KBM-7 (cell line): ENCODE data around the gene CERS6.

Experiments used
- DNase-seq: peaks from one replicate; pipeline ENCODE4 v3.0.0-alpha.2; 2015
- in situ Hi-C: fragments of 300-500 bp; cut with MboI; formaldehyde crosslinking; loops from 2 replicates; pipeline ENCODE4 v1.14.3; 2020; ENCODE audit warnings: low sequenced_read_pairs, low pct_unique_long_range_greater_than_20kb, mixed read lengths

The CERS6 gene

DNA sequence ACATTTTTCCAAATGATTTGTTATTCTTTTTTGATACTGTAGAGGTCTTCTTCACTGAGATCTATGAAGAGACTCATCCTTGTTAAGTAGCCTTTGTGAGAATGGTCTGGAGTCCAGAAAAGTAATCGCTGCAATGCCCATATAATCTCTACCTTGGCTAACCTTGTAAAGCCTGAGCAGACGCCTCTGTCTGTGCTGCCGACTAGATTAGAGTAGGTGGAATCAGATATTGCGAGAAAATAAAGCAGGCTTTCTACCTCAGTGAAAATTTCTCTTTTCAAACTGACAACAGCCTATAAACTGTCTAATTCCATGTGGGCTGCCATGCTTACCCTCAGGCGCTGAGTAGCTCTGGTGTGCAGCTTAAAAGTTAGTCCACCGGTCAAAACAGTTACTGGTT is 17.5 kb upstream of the CERS6 start:
- in situ Hi-C loops = no loop called here
- DNase-seq = no peak

DNA sequence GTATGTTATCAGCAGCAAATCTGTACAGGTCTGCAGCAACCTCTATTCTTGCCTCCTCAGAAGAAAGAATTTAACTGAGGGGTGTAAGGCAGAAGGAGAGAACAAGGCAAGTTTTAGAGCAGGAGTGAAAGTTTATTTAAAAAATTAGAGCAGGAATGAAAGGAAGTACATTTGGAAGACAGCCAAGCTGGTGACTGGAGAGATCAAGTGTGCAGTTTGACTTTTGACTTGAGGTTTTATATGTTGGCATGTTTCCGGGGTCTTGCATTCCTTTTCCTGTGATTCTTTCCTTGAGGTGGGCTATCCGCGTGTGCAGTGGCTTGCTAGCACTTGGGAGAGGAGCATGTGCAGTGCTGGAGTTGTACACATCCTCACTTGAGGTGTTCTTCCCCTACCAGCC is 16.5 kb upstream of the CERS6 start:
- in situ Hi-C loops = no loop called here
- DNase-seq = no peak

DNA sequence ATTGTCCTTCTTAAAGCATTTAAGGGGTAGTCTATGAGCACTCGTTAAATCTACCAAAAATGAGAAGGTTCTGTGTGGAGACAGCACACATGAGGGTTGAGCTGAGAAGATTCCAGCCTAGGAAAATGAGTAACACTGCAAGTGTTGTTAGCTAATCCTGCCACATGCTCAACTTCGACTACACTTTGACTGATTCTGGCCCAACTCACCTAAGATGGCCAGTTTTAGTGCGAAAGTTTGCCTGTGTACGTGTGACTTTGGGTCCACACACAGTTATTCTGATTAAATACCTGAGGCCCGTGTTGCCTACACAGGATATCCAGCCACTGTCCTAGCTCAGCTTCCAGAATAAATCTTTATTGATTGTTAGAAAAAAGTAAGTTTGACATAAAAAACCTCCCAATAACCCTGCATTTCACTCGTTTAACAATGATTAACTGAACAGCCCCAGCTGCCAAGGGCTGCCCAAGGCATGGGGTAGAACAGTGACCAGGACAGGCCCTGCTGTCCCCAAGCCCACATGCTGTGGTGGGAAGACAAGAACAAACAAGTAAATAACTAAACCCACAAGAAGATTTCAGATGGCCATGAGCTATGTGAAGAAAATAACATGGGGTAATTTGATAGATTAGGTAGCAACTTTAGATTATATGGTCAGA is 14.7 kb upstream of the CERS6 start:
- no peak for DNase-seq
- in situ Hi-C loops = no loop called here

DNA sequence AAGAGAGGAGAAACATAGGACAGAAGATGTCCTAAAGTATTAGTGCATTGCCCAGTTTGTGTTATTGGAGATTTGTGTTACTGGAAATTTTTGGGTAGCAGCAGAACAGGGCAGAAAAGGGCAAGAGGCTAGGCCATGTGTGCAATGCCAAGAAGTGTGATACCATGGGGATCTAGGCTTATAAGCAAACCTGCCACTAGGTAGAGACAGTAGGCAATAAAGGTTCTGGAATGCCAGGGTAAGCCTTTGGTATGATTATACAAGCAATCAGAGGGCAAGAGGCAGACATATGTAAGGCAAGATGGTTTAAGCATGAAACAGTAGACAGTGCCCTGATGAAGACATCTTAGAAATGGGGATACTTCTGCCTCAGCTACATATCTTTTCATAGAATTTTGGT is 12.3 kb upstream of the CERS6 start:
- in situ Hi-C loops = no loop called here
- no peak for DNase-seq

DNA sequence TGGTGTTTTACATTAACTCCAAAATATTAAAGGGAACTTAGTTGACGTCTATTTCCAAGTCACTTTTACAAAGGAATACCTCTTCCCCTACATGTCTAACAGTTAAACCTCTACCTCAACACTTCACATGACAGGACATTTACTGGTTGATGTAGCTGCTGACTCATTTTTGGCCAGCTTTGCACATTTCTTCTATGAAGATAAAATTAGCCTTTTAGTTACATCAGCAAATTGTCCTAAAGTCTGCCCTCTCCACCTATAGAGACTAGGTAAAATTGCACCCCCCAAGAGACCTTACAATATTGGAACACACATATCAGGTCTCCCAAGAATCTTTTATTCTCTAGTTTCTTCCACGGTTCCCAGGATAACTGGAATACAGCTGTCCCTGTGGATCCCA is 10.1 kb upstream of the CERS6 start:
- no peak for DNase-seq
- in situ Hi-C loops = no loop called here

DNA sequence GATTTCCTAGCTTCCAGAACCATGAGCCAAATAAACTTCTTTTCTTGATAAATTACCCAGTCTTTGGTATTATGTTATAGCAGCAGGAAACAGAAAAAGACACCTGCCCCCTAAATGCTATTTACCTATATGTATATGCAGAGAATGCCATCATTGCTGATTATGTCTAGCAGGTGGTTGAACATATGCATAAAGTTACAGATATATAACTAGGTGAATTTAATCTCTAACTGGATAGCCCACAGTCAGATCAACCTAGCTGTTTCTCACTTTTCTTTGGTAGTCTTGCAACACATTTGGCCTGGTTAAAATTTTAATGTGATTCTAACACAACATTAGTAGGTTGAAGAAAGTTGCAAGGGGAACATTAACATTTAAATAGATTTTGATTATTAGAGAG is 7.1 kb upstream of the CERS6 start:
- in situ Hi-C loops = no loop called here
- DNase-seq = no peak

DNA sequence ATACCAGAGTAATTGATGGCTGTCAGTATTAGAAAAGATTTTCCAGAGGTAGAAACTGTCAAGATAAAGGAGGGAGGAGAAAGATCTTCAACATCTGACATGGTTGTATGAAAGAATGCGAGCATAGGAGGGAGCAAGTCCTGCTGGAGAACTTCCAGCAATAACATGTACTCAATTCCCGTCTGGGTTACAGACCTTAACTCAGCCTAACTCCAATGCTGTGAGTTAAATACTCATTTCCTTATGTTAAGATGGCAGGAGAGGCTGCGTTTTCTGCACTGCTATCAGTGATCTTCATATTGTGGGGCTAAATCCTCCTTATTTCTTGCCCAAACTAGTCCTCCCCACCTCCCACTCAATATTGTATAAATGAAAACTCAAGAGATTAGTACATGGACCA is 6.7 kb upstream of the CERS6 start:
- DNase-seq = no peak
- in situ Hi-C loops = no loop called here

DNA sequence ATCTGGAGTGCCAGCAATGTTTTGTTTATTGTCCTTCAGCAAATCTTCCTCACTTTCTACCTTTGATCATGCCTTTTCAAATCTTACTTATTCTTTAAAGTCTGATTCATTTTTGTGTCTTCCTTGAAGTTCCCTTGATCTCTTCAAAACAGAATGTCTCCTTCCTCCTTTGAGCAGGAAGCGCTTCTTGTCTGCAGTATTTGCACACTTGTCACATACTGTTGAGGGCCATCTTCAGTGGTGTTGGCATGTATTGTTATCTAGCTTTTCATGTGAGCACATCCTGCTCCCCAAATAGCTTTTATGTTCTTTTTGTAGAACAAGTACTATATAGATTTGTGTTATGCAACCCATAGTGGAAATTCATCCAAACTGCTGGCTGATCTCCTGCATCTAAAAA is 5.9 kb upstream of the CERS6 start:
- DNase-seq = no peak
- in situ Hi-C loops = no loop called here

DNA sequence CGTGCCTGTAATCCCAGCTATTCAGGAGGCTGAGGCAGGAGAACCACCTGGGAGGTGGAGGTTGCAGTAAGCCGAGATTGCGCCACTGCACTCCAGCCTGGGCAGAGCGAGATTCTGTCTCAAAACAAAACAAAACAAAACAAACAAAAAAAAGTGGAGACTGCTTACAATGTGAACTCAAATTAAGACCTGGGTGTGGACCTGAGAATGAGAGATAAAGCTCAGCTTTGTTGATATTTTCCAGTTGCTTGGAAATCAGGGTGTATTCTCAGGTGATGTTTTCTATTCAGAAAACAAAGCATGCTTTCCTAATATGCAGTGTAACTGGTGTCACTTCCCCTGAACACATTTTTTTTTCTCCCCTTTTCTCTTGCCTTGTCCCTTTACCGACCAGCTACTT is 5.3 kb upstream of the CERS6 start:
- DNase-seq = no peak
- in situ Hi-C loops = no loop called here

DNA sequence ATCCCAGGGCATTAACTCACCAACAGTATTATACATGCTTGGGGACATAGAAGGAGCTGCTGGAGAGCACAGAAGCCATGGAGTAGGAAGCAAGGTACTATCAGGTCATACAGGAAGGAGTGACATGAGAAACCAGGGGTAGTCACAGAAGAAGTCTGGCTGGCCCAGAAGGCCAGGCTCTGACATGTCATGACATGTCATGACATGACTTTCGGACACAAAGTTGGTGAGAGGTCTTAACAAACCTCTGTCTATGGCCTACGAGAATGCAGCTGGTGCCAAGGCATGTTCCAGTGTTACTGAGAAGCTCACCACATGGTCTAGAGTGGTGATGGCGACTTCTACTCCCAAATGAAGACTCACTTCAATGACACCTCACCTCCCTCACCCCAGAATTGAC is 3.3 kb upstream of the CERS6 start:
- no peak for DNase-seq

DNA sequence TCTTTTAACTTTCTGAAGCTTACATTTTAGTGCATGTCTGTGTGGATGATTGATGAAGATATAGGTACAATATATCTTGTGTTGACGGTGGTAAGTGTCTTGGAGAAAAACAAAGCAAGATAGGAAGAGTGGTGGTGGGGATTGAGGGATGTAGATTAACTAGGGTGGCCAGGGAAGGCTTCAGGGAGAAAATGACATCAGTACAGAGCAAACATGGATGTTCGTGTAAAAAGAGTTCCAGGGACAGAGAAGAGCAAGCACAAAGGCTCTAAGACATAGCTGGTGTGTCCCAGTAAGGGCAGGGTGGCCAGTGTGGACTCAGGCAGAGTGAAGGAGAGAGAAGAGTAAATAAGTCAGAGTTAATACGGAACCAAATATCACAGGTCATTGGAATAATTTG is 2.7 kb upstream of the CERS6 start:
- no peak for DNase-seq

More for the DNA sequence above, 3.3 kb upstream of the CERS6 start:
- in situ Hi-C loops = no loop called here

DNA sequence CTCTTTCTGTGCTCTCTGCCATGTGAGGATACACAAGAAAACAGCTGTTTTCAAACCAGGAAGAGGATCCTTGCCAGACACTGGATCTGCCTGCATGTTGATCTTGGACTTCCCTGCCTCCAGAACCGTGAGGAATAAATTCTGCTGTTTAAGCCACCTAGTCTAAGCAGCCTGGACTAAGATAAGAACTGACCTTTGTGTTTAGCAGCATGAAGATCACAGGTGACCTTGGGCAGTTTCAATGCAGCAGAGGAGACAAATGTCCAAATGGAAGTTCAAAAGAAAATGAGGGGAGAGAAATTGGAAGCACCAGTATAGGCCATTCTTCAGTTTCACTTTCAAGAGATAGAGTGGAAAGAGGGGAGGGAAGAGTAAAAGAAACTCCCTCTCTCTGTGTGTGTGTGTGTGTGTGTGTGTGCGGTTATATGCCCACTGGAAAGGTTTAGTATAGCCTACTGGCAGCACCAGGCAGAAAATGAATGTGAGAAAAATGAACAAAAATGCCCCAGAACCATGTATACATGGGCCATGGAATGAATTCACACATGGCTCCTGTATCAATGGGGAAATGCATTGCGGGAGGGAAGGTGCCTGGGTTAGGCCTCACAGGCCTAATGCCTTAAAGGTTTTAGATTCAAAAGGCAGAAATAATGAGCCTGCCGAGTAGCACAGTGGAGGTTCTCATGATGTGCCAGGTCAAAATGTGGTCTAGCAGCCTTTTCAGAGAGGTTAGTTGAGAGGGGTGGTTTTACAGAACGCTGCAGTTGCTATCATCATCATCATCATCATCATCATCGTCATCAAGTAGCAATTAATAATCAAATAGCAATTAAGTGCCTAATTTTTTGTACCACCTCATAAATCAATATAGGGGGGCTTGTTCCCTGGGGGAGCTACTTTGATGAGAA is 1.1 kb upstream of the CERS6 start:
- DNase-seq = peak; percentile 36
- in situ Hi-C loops = no loop called here

More for the DNA sequence above, 2.7 kb upstream of the CERS6 start:
- in situ Hi-C loops = no loop called here

DNA sequence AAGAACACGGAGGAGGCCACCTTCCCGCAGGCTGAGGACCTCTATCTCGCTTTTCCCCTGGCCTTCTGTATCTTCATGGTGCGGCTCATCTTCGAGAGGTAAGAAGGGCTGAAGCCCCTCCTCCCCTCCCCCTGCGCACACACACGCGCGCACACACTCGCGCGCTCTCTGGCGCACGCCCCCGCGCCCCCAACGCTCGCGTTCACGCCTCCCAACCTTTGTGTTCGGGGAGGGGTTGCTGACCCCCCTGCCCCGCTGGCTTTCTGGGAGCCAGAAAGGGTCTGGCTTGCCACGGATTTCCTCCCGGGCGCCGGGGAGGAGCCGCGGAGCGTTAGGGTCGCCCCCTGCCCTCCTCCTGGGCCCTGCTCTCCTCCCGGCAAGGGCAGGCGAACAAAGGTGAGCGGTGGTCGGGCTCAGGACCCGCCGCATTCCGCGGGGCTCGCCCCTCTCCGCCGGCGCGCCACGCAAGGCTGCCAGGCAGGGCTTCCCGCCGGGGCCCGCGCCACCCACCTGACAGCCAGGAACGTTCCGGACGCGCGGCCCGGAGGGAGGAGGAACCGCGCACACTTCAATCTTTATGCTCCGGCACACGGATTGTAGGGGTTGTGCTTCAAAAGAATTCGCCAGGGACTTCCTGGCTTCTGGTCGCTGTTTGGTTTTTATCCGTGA is 583 bp downstream of the CERS6 start:
- peak; percentile 59 for DNase-seq
- in situ Hi-C loops = no loop called here

DNA sequence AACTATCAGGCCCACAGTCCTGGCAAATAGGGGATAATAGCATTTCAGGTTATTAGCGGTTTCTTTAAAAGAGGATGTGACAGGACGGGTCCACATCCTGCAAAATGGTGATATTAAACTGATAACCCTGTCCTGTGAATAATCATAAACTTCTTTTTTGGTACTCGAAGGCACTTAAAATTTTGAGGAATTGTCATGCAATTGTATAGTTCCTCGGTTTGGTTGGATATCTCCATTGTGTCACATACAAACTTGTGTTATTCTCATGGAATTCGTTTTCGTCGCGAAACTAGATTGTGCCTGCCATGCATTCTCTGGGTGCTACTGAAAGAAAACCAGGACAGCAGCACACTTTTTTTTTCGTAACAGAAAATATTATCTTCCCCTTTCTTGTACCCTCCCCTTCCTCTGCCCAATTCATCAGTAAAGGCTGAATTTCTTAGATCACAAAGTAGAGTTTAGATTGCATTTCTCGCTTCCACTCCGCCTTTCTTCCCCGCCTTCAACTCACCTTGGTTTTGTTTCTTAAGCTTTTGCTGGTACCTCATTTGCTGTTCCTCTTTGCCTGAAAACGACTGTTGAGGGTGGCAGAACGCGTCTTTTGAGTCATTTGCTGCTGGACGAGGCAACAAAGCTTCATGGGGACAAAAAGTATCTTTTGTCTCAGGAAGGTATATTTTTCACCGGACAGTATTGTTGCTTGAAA is 1.3 kb downstream of the CERS6 start:
- peak; percentile 70 for DNase-seq
- in situ Hi-C loops = no loop called here

DNA sequence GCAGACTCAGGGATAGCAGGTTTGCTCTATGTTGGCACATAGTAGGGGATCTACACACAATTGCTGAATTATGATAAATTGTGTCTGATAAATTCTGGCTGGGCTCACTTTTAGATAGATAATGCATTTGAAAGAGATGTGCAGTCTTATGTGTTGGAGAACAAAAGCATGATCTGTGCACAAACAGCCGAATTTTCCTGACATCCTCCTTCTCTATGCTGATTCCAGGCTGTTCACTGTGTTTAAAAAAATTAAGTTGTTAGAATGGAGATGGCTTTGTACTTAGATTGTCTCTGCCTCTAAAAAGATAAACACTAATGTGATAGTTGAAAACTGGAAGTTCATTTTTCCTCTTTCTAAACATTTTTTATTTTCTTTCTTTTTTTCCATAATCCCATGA is 2.1 kb downstream of the CERS6 start:
- DNase-seq = no peak

DNA sequence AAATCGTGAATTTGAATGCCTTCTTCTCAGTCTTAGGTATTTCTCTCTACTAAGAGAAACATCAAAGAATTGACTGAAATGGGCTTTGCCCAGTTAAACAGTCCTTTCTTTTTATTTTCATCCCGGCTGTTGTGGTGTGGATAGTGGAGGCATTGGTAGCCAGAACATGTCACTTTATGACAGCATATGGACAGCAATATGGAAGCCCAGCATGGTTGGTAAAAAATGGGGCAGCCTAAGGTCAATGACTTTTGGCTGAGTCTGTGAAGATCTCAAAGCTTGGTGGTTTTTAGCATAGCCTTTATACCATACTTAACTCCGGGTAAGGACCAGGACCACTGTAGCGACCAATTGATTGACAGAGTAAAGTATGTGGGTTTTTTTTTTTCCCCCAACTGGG is 3.2 kb downstream of the CERS6 start:
- in situ Hi-C loops = no loop called here

More for the DNA sequence above, 2.1 kb downstream of the CERS6 start:
- in situ Hi-C loops = no loop called here

DNA sequence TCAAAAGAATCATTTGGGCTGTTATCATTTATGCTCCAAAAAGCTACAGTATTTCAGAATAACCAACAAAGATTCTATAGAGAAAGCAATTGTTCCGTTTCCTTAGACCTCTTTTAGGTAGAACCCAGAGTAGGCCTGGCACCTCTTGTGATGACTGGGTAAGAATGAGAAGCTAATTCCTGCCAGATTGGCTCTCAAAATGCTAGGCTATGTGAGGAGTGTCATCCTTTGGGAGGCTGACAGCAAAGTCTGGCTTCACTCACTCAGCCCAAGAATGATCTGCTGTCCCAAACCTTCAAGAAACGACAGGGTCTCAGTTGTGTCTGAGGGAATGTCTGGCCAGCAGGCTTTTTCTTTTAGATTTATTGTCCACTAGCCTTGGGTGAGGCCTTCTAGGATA is 4.5 kb downstream of the CERS6 start:
- in situ Hi-C loops = no loop called here
- no peak for DNase-seq

More for the DNA sequence above, 3.2 kb downstream of the CERS6 start:
- DNase-seq = no peak

DNA sequence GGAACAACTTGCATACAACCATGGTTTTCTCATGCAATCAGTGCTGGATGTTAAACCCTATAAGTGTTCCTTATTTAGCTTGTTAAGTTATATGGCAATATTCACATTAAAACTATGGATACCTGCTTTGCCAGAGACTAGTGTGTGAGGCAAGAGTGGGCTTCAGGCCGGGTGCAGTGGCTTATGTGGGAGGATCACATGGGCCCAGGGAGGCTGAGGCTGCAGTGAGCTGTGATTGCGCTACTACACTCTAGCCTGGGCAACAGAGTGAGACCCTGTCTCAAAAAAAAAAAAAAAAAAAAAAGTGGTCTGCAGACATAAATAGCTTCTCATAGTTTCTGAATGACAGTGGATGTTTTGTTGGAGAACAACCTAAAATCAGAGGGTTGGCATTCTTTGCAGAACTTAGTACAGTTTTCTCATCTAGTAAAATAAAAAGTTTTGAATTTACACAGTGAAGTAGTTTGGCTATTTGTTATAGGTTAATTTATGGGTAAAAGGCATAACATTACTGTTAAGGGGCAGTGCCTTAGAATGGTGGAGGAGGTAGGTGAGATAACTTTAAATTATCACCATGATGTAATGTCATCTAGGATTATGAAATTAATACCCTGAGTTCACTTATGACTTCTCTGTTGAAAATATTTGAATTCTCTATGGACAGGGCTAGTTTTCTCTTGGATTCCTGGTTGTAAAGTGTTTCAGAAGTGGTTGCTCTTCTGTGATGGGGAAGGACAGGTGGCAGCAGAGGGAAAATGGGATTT is 5.3 kb downstream of the CERS6 start:
- in situ Hi-C loops = no loop called here
- DNase-seq = no peak

DNA sequence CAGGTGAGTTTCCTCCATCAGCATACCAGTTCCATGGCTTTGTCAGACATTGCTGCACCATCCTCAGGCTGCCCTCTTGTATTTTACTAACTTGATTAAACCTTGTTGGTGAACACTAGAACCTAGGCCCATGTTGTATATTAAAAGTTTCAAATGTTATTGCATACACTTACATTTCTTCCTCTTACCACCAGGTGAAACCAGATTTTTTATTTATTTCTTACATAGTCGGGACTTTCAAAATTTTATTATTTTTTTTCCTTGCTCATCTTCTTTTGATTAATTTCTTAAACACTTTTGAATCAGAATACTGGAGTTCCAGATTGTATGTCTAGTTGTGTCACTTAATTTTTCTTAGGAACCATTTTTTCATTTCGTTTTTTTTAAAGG is 5.9 kb downstream of the CERS6 start:
- in situ Hi-C loops = no loop called here
- DNase-seq = no peak
